ENCODE data around the gene ZFP36. TPM values are rescaled to one million over a fixed set of nuclear protein-coding genes. Genes with fewer than 3 reads are reported as not detected.
A peak's percentile ranks its signal among the peaks of the same experiment; 100 is the strongest.

ZFP36 gene
- total RNA-seq, 3 donors from 2014 or later: 91.7 to 299 (median 143) TPM

- Histone ChIP-seq H3K4me3 (no peak overlapping the region), H3K4me1 (no peaks in the 10 kb centered on the region), H3K27ac (peak overlapping the region in 1 of 2 donors; percentile 3), H3K36me3 (no peaks in the 10 kb centered on the region), H3K27me3 (no peaks in the 10 kb centered on the region), H3K9me3 (no peaks in the 10 kb centered on the region)
- TF ChIP-seq CTCF (IDR thresholded peaks at IDR 0.05) (no peak), POLR2A (IDR thresholded peaks at IDR 0.05) (no peak), POLR2AphosphoS5 (IDR thresholded peaks at IDR 0.05) (no peak)
- DNase-seq (ENCODE audit: low spot score in 2 of 2): no peak
- intact Hi-C loops (cut with DNase I; ENCODE audit: low total_unique reads): no loop called here
Observed at GRCh38 chr19:39417463-39418181, 11.0 kb downstream of the ZFP36 start.

DNA sequence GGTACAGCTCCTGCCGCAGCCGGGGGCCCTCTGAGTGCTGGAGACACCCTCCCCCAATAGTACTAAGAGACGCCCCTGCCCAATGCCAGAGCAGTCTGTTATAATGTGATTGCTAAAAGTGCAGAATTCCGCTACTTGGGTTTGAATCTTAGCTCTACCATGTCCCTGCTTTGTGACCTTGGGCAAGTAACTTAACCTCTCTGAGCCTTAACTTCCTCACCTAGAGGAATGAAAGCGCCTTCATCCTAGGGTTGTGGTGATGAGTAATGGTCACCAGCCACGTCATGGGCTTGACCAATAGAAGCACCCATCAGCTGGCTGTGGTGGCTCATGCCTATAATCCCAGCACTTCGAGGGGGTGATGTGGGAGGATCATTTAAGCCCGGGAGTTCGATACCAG is 12.4 kb downstream of the ZFP36 start:
- Histone ChIP-seq H3K36me3 (no peaks in the 10 kb centered on the region), H3K4me3 (no peak overlapping the region), H3K27ac (no peak overlapping the region), H3K9me3 (no peaks in the 10 kb centered on the region), H3K4me1 (no peaks in the 10 kb centered on the region), H3K27me3 (no peaks in the 10 kb centered on the region)
- DNase-seq (ENCODE audit: low spot score in 2 of 2): no peak
- TF ChIP-seq CTCF (IDR thresholded peaks at IDR 0.05) (no peak), POLR2A (IDR thresholded peaks at IDR 0.05) (no peak), POLR2AphosphoS5 (IDR thresholded peaks at IDR 0.05) (no peak)
- intact Hi-C loops (cut with DNase I; ENCODE audit: low total_unique reads): no loop called here

GRCh38 chr19:39420769-39421168 is 14.1 kb downstream of the ZFP36 start:
- no peak for DNase-seq (ENCODE audit: low spot score in 2 of 2)
- no peaks in the 10 kb centered on the region for H3K9me3 ChIP-seq
- no peaks in the 10 kb centered on the region for H3K4me1 ChIP-seq
- H3K36me3 ChIP-seq: no peaks in the 10 kb centered on the region
- intact Hi-C loops (cut with DNase I; ENCODE audit: low total_unique reads): no loop called here
- H3K27ac ChIP-seq: no peak overlapping the region
- H3K4me3 ChIP-seq: no peak overlapping the region
- TF ChIP-seq POLR2AphosphoS5 (IDR thresholded peaks at IDR 0.05): no peak
- no peak for TF ChIP-seq CTCF (IDR thresholded peaks at IDR 0.05)
- TF ChIP-seq POLR2A (IDR thresholded peaks at IDR 0.05): no peak
- no peaks in the 10 kb centered on the region for H3K27me3 ChIP-seq

GRCh38 chr19:39422020-39422419 is 15.4 kb downstream of the ZFP36 start:
- Histone ChIP-seq H3K27ac (no peak overlapping the region), H3K36me3 (no peaks in the 10 kb centered on the region), H3K4me3 (no peak overlapping the region), H3K27me3 (no peaks in the 10 kb centered on the region), H3K4me1 (no peaks in the 10 kb centered on the region), H3K9me3 (no peaks in the 10 kb centered on the region)
- no peak for DNase-seq (ENCODE audit: low spot score in 2 of 2)
- TF ChIP-seq CTCF (IDR thresholded peaks at IDR 0.05) (no peak), POLR2AphosphoS5 (IDR thresholded peaks at IDR 0.05) (no peak), POLR2A (IDR thresholded peaks at IDR 0.05) (no peak)
- intact Hi-C loops (cut with DNase I; ENCODE audit: low total_unique reads): no loop called here

- Histone ChIP-seq H3K4me3 (no peak overlapping the region), H3K4me1 (peaks cover 0 to under 1% of the 10 kb centered on the region in 2 donors), H3K27ac (peak overlapping the region in 1 of 2 donors; percentile 25), H3K27me3 (no peaks in the 10 kb centered on the region), H3K36me3 (no peaks in the 10 kb centered on the region), H3K9me3 (no peaks in the 10 kb centered on the region)
- TF ChIP-seq POLR2AphosphoS5 (IDR thresholded peaks at IDR 0.05) (no peak), POLR2A (IDR thresholded peaks at IDR 0.05) (no peak), CTCF (IDR thresholded peaks at IDR 0.05) (no peak)
- intact Hi-C loops (cut with DNase I; ENCODE audit: low total_unique reads): no loop called here
- no peak for DNase-seq (ENCODE audit: low spot score in 2 of 2)
Observed at GRCh38 chr19:39423258-39424086, 16.8 kb downstream of the ZFP36 start.
